Spleen (tissue), 11 donors: ENCODE data around the gene RASL11B. TPM values are rescaled to one million over a fixed set of nuclear protein-coding genes. Genes with fewer than 3 reads are reported as not detected.
"Not testable (repeated sequence)": the region's sequence is repeated elsewhere in the genome, so short reads cannot be mapped to it uniquely, and the experiment has no call there.

Experiments
- DNase-seq: peaks from one replicate; pipeline ENCODE4 v3.0.0-alpha.2; 2020
- H3K27ac ChIP-seq, 8 donors: fragments of 200-600 bp; sonication (generic) in 7 of 8; 1 replicate in 4 of 8; 2 replicates in 4 of 8; pipeline versions ENCODE4 v1.5.0 to v1.8.0; 2016 to 2021; ENCODE audit warnings: inconsistent platforms in 4 of 8, mild to moderate bottlenecking in 4 of 8, moderate library complexity in 1 of 8
- H3K27me3 ChIP-seq, 7 donors: fragments of 200-600 bp; sonication (generic) in 6 of 7; replicated peaks in 1 of 7; 1 replicate in 4 of 7; 2 replicates in 3 of 7; pipeline versions ENCODE4 v1.5.0 to v1.8.0; 2016 to 2021; ENCODE audit warnings: inconsistent platforms in 3 of 7, mild to moderate bottlenecking in 1 of 7
- H3K36me3 ChIP-seq, 6 donors: fragments of 200-600 bp; sonication (generic) in 5 of 6; 1 replicate in 4 of 6; 2 replicates in 2 of 6; pipeline versions ENCODE4 v1.5.0 to v1.8.0; 2016 to 2021; ENCODE audit warnings: inconsistent platforms in 2 of 6
- H3K4me1 ChIP-seq, 6 donors: fragments of 200-600 bp; sonication (generic) in 5 of 6; 1 replicate in 3 of 6; 2 replicates in 3 of 6; pipeline versions ENCODE4 v1.5.0 to v1.8.0; 2016 to 2021; ENCODE audit warnings: inconsistent platforms in 3 of 6
- H3K4me3 ChIP-seq, 8 donors: fragments of 200-600 bp; sonication (generic) in 7 of 8; 1 replicate in 4 of 8; 2 replicates in 4 of 8; pipeline versions ENCODE4 v1.5.0 to v1.8.0; 2016 to 2021; ENCODE audit warnings: inconsistent platforms in 4 of 8, mild to moderate bottlenecking in 4 of 8, moderate library complexity in 2 of 8
- H3K9me3 ChIP-seq, 8 donors: fragments of 200-600 bp; sonication (generic) in 7 of 8; 1 replicate in 4 of 8; 2 replicates in 4 of 8; pipeline versions ENCODE4 v1.5.0 to v1.8.0; 2016 to 2021; ENCODE audit warnings: inconsistent platforms in 4 of 8
- CTCF ChIP-seq, 11 experiments: fragments of 200-600 bp in 7 of 11; fragments of 450-650 bp in 4 of 11; sonication (generic) in 4 of 11; IDR thresholded peaks in 8 of 11; conservative IDR thresholded peaks in 3 of 11; 1 replicate in 7 of 11; 2 replicates in 4 of 11; pipeline versions ENCODE4 v1.4.0 to v1.8.0; 2016 to 2021; ENCODE audit warnings: antibody characterized with exemption in 11 of 11, inconsistent platforms in 4 of 11, mild to moderate bottlenecking in 1 of 11
- POLR2A ChIP-seq, 3 donors: fragments of 450-650 bp; IDR thresholded peaks; one replicate each; pipeline ENCODE4 v1.5.1; 2017; ENCODE audit warnings: antibody characterized with exemption in 3 of 3, mild to moderate bottlenecking in 1 of 3
- POLR2AphosphoS5 ChIP-seq, 3 donors: sonication (generic); formaldehyde crosslinking; IDR thresholded peaks; one replicate each; pipeline ENCODE4 v1.5.1; 2017; ENCODE audit warnings: antibody characterized with exemption in 3 of 3
- WGBS, 5 donors: extraction: QIAGEN DNeasy Blood & Tissue Kit in 3 of 5; methylation state at CpG; one replicate each; pipeline versions ENCODE4 v1.1.5 to v1.1.7; 2013 to 2018; 5-methylcytosine and 5-hydroxymethylcytosine counted together
- intact Hi-C: fragments of 100-400 bp; cut with DNase I; formaldehyde crosslinking; loops from one replicate; pipeline ENCODE4 v1.15.0; 2023; ENCODE audit warnings: low total_unique reads
- polyA plus RNA-seq, 3 donors: library from polyadenylated mRNA; stranded (reverse); fragments of 200-250 nt; gene quantifications; one replicate each; pipeline ENCODE4 v1.2.1, GENCODE V29; 2013
- total RNA-seq, 7 donors: library from RNA; depleted of rRNA in 3 of 7; stranded (reverse); fragments of >200 nt in 3 of 7; fragmentation: NEBNext Ultra II Directional in 4 of 7; extraction: Animal tissue kit (Norgen Biotek cat#: 25700) in 4 of 7; gene quantifications; one replicate each; pipeline versions ENCODE4 v1.1.0 to v1.2.1, GENCODE V29; 2016 to 2021
- donor health status: healthy with polysubstance abuse.
- donor health status: DM: no; HTN: no; CAD: no; lungs with moderate emphysema.
- donor health status: DM: no; HTN: no; CAD: no.
- donor health status: Bipolar disorder and iron deficiency.
- donor health status: healthy.
- donor health status: DM: no; HTN: no; CAD: no.
- donor health status: DM: yes; HTN: yes; CAD: no.

RASL11B gene
- total and polyA plus RNA-seq, 10 donors = 4.4 to 55.6 (median 18.9) TPM

GRCh38 chr4:52825460-52826090 is 36.5 kb upstream of the RASL11B start:
- intact Hi-C loops = no loop called here
- Histone ChIP-seq H3K36me3 (no peaks in the 10 kb centered on the region), H3K27ac (peak overlapping the region in 6 of 8 donors; percentile 2 to 72 (median 46)), H3K9me3 (no peaks in the 10 kb centered on the region), H3K4me3 (no peak overlapping the region), H3K27me3 (no peaks in the 10 kb centered on the region), H3K4me1 (peaks cover 0 to 10% (median 2%) of the 10 kb centered on the region in 6 donors)
- no peak for DNase-seq
- WGBS, 5 donors = 33 to 54% (median 44%) methylated on average over 3 of the region's 3 CpGs
- no peak for TF ChIP-seq POLR2A (IDR thresholded peaks at IDR 0.05)
- no peak for TF ChIP-seq CTCF (IDR thresholded peaks at IDR 0.05 in 8 of 11, conservative IDR thresholded peaks at IDR 0.05 in 3 of 11)
- TF ChIP-seq POLR2AphosphoS5 (IDR thresholded peaks at IDR 0.05) = no peak

- TF ChIP-seq CTCF (IDR thresholded peaks at IDR 0.05 in 8 of 11, conservative IDR thresholded peaks at IDR 0.05 in 3 of 11) (no peak), POLR2A (IDR thresholded peaks at IDR 0.05) (no peak), POLR2AphosphoS5 (IDR thresholded peaks at IDR 0.05) (no peak)
- no peak for DNase-seq
- Histone ChIP-seq H3K27me3 (no peaks in the 10 kb centered on the region), H3K9me3 (no peaks in the 10 kb centered on the region), H3K4me3 (no peak overlapping the region), H3K36me3 (no peaks in the 10 kb centered on the region), H3K27ac (no peak overlapping the region), H3K4me1 (no peaks in the 10 kb centered on the region)
- 80 to 88% (median 85%) methylated on average over 3 of the region's 3 CpGs for WGBS, 5 donors
- intact Hi-C loops = no loop called here
Measured at GRCh38 chr4:52833941-52834525, 28.1 kb upstream of the RASL11B start.

GRCh38 chr4:52834641-52835456 is 27.3 kb upstream of the RASL11B start:
- DNase-seq, H3K36me3 ChIP-seq, H3K9me3 ChIP-seq, intact Hi-C loops, H3K27ac ChIP-seq, H3K4me1 ChIP-seq, H3K27me3 ChIP-seq, H3K4me3 ChIP-seq: not testable (repeated sequence)
- WGBS, 5 donors = 86 to 95% (median 87%) methylated on average over 8 of the region's 8 CpGs

- no peaks in the 10 kb centered on the region for H3K9me3 ChIP-seq
- H3K4me3 ChIP-seq = no peak overlapping the region
- TF ChIP-seq CTCF (IDR thresholded peaks at IDR 0.05 in 8 of 11, conservative IDR thresholded peaks at IDR 0.05 in 3 of 11) = no peak
- no peak for TF ChIP-seq POLR2A (IDR thresholded peaks at IDR 0.05)
- TF ChIP-seq POLR2AphosphoS5 (IDR thresholded peaks at IDR 0.05) = no peak
- H3K27me3 ChIP-seq = no peaks in the 10 kb centered on the region
- no peaks in the 10 kb centered on the region for H3K36me3 ChIP-seq
- DNase-seq = no peak
- H3K27ac ChIP-seq = no peak overlapping the region
- H3K4me1 ChIP-seq = peaks cover 0 to under 1% (median 0%) of the 10 kb centered on the region in 6 donors
- intact Hi-C loops = no loop called here
- WGBS, 5 donors = 89 to 98% (median 92%) methylated on average over 3 of the region's 3 CpGs
Measured at GRCh38 chr4:52836120-52836519, 26.0 kb upstream of the RASL11B start.
